HL-60 (cell line): ENCODE measurements around the gene BANF1.
A peak's percentile ranks its signal among the peaks of the same experiment; 100 is the strongest.

Experiments used
- GABPA ChIP-seq: IDR thresholded peaks from 2 replicates; pipeline ENCODE4 v1.6.1; 2012; ENCODE audit warnings: low read depth
- POLR2AphosphoS5 ChIP-seq: IDR thresholded peaks from 2 replicates; pipeline ENCODE4 v1.6.1; 2012; ENCODE audit warnings: low read depth
- TF ChIP-seq, protein P1 (sequence below): IDR thresholded peaks from one replicate; pipeline ENCODE4 v1.5.1; 2011; ENCODE audit warnings: low read length, control low read depth, inconsistent platforms; ENCODE audit not compliant: insufficient read depth
- TF ChIP-seq, protein P2 (sequence below): IDR thresholded peaks from 2 replicates; pipeline ENCODE4 v1.6.1; 2012; ENCODE audit warnings: low read depth; ENCODE audit not compliant: insufficient replicate concordance

DNA sequence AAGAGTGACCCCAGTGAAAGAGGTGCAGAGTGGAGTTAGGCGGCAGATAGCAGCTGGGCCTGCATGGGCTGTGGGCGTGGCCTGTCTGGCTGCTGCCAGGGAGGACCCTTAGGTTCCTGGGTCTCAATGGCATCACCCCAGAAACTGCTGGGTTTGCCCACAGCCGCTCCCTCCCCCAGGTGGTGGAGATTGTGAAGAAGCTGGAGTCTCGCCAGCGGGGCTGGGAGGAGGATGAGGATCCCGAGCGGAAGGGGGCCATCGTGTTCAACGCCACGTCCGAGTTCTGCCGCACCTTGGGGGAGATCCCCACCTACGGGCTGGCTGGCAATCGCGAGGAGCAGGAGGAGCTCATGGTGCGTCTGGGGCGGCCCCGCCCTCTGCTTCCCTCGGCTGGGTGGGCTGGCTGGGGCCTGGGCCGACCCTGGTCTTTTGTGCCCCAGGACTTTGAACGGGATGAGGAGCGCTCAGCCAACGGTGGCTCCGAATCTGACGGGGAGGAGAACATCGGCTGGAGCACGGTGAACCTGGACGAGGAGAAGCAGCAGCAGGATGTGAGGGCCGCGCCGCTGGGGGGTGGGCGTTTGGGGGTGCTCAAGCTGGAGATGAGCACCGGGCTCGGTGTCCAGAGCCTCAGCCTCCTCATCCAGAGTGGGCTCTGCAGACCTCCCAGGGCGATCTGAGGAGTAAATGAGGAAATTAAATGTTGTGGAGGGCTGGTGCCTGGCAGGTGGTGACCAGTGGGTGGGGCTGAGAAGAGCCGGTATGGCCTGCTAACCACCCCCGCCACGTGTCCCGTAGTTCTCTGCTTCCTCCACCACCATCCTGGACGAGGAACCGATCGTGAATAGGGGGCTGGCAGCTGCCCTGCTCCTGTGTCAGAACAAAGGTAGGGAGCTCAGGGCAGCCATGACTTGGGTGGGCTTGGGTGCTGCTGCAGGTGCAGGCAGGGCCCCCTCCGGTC, 25.8 kb upstream of the BANF1 start:
- TF ChIP-seq, protein P1, sequence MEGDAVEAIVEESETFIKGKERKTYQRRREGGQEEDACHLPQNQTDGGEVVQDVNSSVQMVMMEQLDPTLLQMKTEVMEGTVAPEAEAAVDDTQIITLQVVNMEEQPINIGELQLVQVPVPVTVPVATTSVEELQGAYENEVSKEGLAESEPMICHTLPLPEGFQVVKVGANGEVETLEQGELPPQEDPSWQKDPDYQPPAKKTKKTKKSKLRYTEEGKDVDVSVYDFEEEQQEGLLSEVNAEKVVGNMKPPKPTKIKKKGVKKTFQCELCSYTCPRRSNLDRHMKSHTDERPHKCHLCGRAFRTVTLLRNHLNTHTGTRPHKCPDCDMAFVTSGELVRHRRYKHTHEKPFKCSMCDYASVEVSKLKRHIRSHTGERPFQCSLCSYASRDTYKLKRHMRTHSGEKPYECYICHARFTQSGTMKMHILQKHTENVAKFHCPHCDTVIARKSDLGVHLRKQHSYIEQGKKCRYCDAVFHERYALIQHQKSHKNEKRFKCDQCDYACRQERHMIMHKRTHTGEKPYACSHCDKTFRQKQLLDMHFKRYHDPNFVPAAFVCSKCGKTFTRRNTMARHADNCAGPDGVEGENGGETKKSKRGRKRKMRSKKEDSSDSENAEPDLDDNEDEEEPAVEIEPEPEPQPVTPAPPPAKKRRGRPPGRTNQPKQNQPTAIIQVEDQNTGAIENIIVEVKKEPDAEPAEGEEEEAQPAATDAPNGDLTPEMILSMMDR, result no peak
- TF ChIP-seq POLR2AphosphoS5 (peak; percentile 40; the same call in 1 of the 2 replicates), GABPA (no peak)
- TF ChIP-seq, protein P2, sequence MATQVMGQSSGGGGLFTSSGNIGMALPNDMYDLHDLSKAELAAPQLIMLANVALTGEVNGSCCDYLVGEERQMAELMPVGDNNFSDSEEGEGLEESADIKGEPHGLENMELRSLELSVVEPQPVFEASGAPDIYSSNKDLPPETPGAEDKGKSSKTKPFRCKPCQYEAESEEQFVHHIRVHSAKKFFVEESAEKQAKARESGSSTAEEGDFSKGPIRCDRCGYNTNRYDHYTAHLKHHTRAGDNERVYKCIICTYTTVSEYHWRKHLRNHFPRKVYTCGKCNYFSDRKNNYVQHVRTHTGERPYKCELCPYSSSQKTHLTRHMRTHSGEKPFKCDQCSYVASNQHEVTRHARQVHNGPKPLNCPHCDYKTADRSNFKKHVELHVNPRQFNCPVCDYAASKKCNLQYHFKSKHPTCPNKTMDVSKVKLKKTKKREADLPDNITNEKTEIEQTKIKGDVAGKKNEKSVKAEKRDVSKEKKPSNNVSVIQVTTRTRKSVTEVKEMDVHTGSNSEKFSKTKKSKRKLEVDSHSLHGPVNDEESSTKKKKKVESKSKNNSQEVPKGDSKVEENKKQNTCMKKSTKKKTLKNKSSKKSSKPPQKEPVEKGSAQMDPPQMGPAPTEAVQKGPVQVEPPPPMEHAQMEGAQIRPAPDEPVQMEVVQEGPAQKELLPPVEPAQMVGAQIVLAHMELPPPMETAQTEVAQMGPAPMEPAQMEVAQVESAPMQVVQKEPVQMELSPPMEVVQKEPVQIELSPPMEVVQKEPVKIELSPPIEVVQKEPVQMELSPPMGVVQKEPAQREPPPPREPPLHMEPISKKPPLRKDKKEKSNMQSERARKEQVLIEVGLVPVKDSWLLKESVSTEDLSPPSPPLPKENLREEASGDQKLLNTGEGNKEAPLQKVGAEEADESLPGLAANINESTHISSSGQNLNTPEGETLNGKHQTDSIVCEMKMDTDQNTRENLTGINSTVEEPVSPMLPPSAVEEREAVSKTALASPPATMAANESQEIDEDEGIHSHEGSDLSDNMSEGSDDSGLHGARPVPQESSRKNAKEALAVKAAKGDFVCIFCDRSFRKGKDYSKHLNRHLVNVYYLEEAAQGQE, result no peak
